GM10266 (cell line): Measurements from ENCODE around the gene NRF1.
"Not testable (repeated sequence)": the region's sequence is repeated elsewhere in the genome, so short reads cannot be mapped to it uniquely, and the experiment has no call there.

Source experiments
- DNase-seq: peaks from one replicate; pipeline ENCODE4 v3.0.0; 2012; ENCODE audit errors: extremely low spot score
- CTCF ChIP-seq: IDR thresholded peaks from 2 replicates; pipeline ENCODE4 v1.5.1; 2012; ENCODE audit warnings: mild to moderate bottlenecking, low read depth; ENCODE audit not compliant: control insufficient read depth, insufficient read depth; ENCODE audit errors: missing control alignments

Gene NRF1

GRCh38 chr7:129574487-129574886 lies 37.0 kb upstream of the NRF1 start:
- no peak for TF ChIP-seq CTCF
- DNase-seq = no peak

- TF ChIP-seq CTCF = no peak
- no peak for DNase-seq
These were observed 35.8 kb upstream of the NRF1 start for GRCh38 chr7:129575699-129576098.

- TF ChIP-seq CTCF = no peak
These were observed 35.4 kb upstream of the NRF1 start for GRCh38 chr7:129576138-129576537.

GRCh38 chr7:129578829-129579228 lies 32.7 kb upstream of the NRF1 start:
- no peak for TF ChIP-seq CTCF
- no peak for DNase-seq

More at GRCh38 chr7:129576138-129576537, 35.4 kb upstream of the NRF1 start:
- no peak for DNase-seq

GRCh38 chr7:129586179-129586578 lies 25.3 kb upstream of the NRF1 start:
- DNase-seq = not testable (repeated sequence)

- TF ChIP-seq CTCF = no peak
- DNase-seq = no peak
These were observed 23.3 kb upstream of the NRF1 start for GRCh38 chr7:129588268-129588667.

- TF ChIP-seq CTCF = no peak
- no peak for DNase-seq
These were observed 19.7 kb upstream of the NRF1 start for GRCh38 chr7:129591868-129592267.

GRCh38 chr7:129596386-129596785 lies 15.1 kb upstream of the NRF1 start:
- not testable (repeated sequence) for DNase-seq
